Ovary (tissue), 3 donors: ENCODE measurements around the gene ZNRD2.
A peak's percentile ranks its signal among the peaks of the same experiment; 100 is the strongest.

Experiments
- POLR2A ChIP-seq: fragments of 450-650 bp; IDR thresholded peaks from one replicate; pipeline ENCODE4 v1.6.1; 2017; ENCODE audit warnings: antibody characterized with exemption, mild to moderate bottlenecking, moderate library complexity
- TF ChIP-seq, protein P1 (sequence below), 3 donors: fragments of 450-650 bp in 2 of 3; fragments of 200-600 bp in 1 of 3; IDR thresholded peaks; one replicate each; pipeline versions ENCODE4 v1.5.1 to v1.8.0; 2016 to 2022; ENCODE audit warnings: antibody characterized with exemption in 3 of 3, mild to moderate bottlenecking in 1 of 3
- donor health status: DM: no; HTN: no; CAD: no.

DNA sequence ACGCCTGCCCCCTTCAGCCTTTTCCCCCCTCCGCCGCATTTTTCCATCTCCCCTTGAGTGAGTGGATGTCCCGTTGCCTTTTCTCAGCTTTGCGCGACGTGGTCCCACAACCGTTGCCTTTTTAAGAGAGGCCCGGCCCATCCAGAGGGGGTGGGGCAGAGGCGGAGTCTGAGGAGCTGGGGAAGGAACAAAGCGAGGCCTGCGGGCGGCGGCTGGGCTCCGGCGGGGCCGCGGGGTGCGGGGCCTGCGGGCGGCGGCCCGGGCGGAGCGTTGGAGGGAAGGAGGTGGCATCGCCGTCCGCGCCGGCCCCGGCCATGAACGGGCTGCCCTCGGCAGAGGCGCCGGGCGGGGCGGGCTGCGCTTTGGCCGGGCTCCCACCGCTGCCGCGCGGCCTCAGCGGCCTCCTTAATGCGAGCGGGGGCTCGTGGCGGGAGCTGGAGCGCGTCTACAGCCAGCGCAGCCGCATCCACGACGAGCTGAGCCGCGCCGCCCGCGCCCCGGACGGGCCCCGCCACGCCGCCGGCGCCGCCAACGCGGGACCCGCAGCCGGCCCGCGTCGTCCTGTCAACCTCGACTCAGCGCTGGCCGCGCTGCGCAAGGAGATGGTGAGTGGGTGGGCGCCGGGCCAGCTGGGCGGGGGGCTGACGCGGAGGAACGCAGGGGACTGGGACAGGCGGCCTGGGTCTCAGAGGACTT, 2.2 kb downstream of the ZNRD2 start, which contains the start of gene FAM89B:
- TF ChIP-seq, protein P1, sequence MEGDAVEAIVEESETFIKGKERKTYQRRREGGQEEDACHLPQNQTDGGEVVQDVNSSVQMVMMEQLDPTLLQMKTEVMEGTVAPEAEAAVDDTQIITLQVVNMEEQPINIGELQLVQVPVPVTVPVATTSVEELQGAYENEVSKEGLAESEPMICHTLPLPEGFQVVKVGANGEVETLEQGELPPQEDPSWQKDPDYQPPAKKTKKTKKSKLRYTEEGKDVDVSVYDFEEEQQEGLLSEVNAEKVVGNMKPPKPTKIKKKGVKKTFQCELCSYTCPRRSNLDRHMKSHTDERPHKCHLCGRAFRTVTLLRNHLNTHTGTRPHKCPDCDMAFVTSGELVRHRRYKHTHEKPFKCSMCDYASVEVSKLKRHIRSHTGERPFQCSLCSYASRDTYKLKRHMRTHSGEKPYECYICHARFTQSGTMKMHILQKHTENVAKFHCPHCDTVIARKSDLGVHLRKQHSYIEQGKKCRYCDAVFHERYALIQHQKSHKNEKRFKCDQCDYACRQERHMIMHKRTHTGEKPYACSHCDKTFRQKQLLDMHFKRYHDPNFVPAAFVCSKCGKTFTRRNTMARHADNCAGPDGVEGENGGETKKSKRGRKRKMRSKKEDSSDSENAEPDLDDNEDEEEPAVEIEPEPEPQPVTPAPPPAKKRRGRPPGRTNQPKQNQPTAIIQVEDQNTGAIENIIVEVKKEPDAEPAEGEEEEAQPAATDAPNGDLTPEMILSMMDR (IDR thresholded peaks at IDR 0.05): no peak
- peak; percentile 72 for TF ChIP-seq POLR2A
